Adrenal gland (tissue), 12 donors: ENCODE data around the gene PVALEF. TPM values are rescaled to one million over a fixed set of nuclear protein-coding genes. Genes with fewer than 3 reads are reported as not detected.
"Not testable (repeated sequence)": the region's sequence is repeated elsewhere in the genome, so short reads cannot be mapped to it uniquely, and the experiment has no call there.

Experiments used
- DNase-seq, 7 donors: peaks; one replicate each; pipeline ENCODE4 v3.0.0-alpha.2; 2019 to 2020
- H3K27ac ChIP-seq, 5 donors: fragments of 200-600 bp; sonication (generic) in 4 of 5; 1 replicate in 3 of 5; 2 replicates in 2 of 5; pipeline versions ENCODE4 v1.5.1 to v1.8.0; 2016 to 2020; ENCODE audit warnings: mild to moderate bottlenecking in 1 of 5
- H3K27me3 ChIP-seq: fragments of 200-600 bp; 2 replicates; pipeline ENCODE4 v1.8.0; 2021
- H3K36me3 ChIP-seq, 2 donors: fragments of 200-600 bp; replicated peaks in 1 of 2; 1 replicate in 1 of 2; 2 replicates in 1 of 2; pipeline versions ENCODE4 v1.5.1 to v1.8.0; 2018 to 2022
- H3K4me1 ChIP-seq, 2 donors: fragments of 200-600 bp; replicated peaks in 1 of 2; 1 replicate in 1 of 2; 2 replicates in 1 of 2; pipeline versions ENCODE4 v1.5.1 to v1.8.0; 2018 to 2021
- H3K4me3 ChIP-seq, 4 donors: fragments of 200-600 bp; sonication (generic) in 3 of 4; one replicate each; pipeline ENCODE4 v1.5.1; 2016 to 2018
- H3K9me3 ChIP-seq, 3 donors: fragments of 200-600 bp; sonication (generic) in 1 of 3; replicated peaks in 1 of 3; 1 replicate in 2 of 3; 2 replicates in 1 of 3; pipeline versions ENCODE4 v1.5.1 to v1.8.0; 2016 to 2021
- POLR2A ChIP-seq, 2 donors: fragments of 450-650 bp; IDR thresholded peaks; one replicate each; pipeline ENCODE4 v1.6.1; 2017; ENCODE audit warnings: antibody characterized with exemption in 2 of 2, mild to moderate bottlenecking in 2 of 2, moderate library complexity in 1 of 2
- WGBS, 4 donors: extraction: QIAGEN DNeasy Blood & Tissue Kit in 2 of 4; methylation state at CpG; one replicate each; pipeline versions ENCODE4 v1.1.5 to v1.1.7; 2013 to 2017; 5-methylcytosine and 5-hydroxymethylcytosine counted together
- intact Hi-C, 2 donors: fragments of 100-400 bp; cut with DNase I; formaldehyde crosslinking; loops; one replicate each; pipeline versions ENCODE4 v1.14.1 to v1.15.0; 2022 to 2023
- polyA plus RNA-seq, 3 donors: library from polyadenylated mRNA; stranded (reverse); fragments of 200-250 nt in 2 of 3; fragments of 350-450 nt in 1 of 3; fragmentation: Illumina TruSeq in 1 of 3; extraction: RNeasy Lipid Tissue Mini Kit (QIAGEN cat#74804) in 1 of 3; gene quantifications; one replicate each; pipeline ENCODE4 v1.2.3, GENCODE V29; 2013 to 2014
- total RNA-seq, 9 donors: library from RNA; depleted of rRNA in 4 of 9; stranded (reverse); fragments of >200 nt in 4 of 9; fragments of 120-200 nt in 1 of 9; fragmentation: NEBNext Ultra II Directional in 1 of 9; extraction: Animal tissue kit (Norgen Biotek cat#: 25700) in 1 of 9; gene quantifications; one replicate each; pipeline versions ENCODE4 v1.1.0 to v1.2.4, GENCODE V29; 2013 to 2023
- TF ChIP-seq, protein P1 (sequence below), 6 experiments: fragments of 450-650 bp in 4 of 6; fragments of 200-600 bp in 2 of 6; sonication (generic) in 1 of 6; IDR thresholded peaks; 1 replicate in 5 of 6; 2 replicates in 1 of 6; pipeline versions ENCODE4 v1.5.1 to v1.8.0; 2016 to 2021; ENCODE audit warnings: antibody characterized with exemption in 6 of 6, mild to moderate bottlenecking in 2 of 6, moderate library complexity in 1 of 6
- donor health status: healthy with polysubstance abuse.
- donor health status: Bipolar disorder and iron deficiency.
- donor health status: DM: yes; HTN: yes; CAD: no.
- donor health status: DM: no; HTN: no; CAD: no.
- donor health status: DM: no; HTN: no; CAD: no.
- donor health status: DM: yes; HTN: yes; CAD: no.

Gene PVALEF
- total and polyA plus RNA-seq, 12 donors, result not detected

DNA sequence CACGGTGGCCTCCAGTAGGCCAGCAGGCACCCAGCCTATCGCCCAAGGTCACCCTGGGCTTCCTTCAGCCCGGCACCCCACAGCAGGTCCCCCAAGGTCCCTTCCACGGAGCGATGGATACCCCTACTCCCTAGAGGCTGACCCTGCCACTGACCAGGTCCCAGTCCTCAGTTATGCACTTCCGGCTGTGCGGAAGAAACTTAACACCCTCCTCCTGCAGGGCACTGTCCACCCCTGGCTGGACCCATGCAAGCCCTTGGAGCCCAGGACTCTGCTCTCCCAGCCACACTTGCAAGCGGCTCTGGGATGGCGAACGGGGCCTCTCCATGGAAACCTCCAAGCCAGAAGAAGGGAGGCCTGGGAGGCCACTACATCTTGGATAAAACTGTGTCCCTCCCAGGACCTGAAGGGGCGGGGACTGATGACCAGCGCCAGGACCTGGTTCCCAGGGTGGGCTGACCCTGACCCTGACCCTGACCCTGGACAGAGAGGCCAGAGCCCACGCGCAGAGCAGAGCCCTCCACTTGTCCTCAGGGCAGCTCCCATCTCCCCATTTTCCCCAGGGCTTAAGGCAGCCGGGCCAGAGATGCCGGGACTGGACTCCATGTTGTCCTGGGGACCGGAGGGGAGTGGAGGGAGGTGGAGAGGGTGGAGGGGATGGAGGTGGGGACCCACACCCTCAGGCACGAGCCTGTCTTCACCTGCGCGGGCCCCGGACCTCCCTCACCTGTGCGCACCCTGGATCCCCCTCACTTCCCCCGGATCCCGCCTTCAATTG lies 56.7 kb downstream of the PVALEF start:
- no peaks in the 10 kb centered on the region for H3K27me3 ChIP-seq
- intact Hi-C loops, result no loop called here
- WGBS, 4 donors, result 8 to 16% (median 9%) methylated on average over 20 to 24 of the region's 24 CpGs; no CpG with 5 or more reads in 1 of the 4 donors
- H3K27ac ChIP-seq, result no peak overlapping the region
- peak overlapping the region in 3 of 4 donors; percentile 31 to 65 (median 60) for H3K4me3 ChIP-seq
- peaks cover 0 to 6% of the 10 kb centered on the region in 2 donors for H3K36me3 ChIP-seq
- DNase-seq, result no peak
- TF ChIP-seq, protein P1, sequence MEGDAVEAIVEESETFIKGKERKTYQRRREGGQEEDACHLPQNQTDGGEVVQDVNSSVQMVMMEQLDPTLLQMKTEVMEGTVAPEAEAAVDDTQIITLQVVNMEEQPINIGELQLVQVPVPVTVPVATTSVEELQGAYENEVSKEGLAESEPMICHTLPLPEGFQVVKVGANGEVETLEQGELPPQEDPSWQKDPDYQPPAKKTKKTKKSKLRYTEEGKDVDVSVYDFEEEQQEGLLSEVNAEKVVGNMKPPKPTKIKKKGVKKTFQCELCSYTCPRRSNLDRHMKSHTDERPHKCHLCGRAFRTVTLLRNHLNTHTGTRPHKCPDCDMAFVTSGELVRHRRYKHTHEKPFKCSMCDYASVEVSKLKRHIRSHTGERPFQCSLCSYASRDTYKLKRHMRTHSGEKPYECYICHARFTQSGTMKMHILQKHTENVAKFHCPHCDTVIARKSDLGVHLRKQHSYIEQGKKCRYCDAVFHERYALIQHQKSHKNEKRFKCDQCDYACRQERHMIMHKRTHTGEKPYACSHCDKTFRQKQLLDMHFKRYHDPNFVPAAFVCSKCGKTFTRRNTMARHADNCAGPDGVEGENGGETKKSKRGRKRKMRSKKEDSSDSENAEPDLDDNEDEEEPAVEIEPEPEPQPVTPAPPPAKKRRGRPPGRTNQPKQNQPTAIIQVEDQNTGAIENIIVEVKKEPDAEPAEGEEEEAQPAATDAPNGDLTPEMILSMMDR (IDR thresholded peaks at IDR 0.05), result no peak
- no peak for TF ChIP-seq POLR2A (IDR thresholded peaks at IDR 0.05)
- H3K9me3 ChIP-seq, result no peaks in the 10 kb centered on the region
- peaks cover 6 to 23% of the 10 kb centered on the region in 2 donors for H3K4me1 ChIP-seq

DNA sequence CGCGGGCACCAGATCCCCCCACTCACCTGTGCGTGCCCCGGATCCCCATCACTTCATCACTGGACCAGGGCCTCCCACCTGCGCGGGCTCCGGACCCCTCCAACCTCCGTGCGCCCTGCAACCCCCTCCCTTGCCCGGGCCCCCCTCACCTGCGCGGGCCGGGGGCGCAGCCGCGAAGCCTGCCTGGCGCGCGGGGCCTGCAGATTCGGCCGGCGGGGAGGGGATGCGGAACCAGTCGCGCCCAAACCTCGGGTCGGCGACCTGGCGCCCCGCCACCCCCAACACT lies 57.3 kb downstream of the PVALEF start:
- no peak overlapping the region for H3K27ac ChIP-seq
- WGBS, 4 donors, result 0 to 1% (median 0%) methylated on average over 2 to 30 of the region's 30 CpGs; no CpG with 5 or more reads in 1 of the 4 donors
- H3K9me3 ChIP-seq, result no peaks in the 10 kb centered on the region
- TF ChIP-seq, protein P1 (IDR thresholded peaks at IDR 0.05), result no peak
- TF ChIP-seq POLR2A (IDR thresholded peaks at IDR 0.05), result no peak
- H3K36me3 ChIP-seq, result peaks cover 0 to 6% of the 10 kb centered on the region in 2 donors
- DNase-seq, result no peak
- H3K4me1 ChIP-seq, result peaks cover 6 to 23% of the 10 kb centered on the region in 2 donors
- no peaks in the 10 kb centered on the region for H3K27me3 ChIP-seq
- intact Hi-C loops, result no loop called here
- H3K4me3 ChIP-seq, result peak overlapping the region in 3 of 4 donors; percentile 31 to 65 (median 60)

DNA sequence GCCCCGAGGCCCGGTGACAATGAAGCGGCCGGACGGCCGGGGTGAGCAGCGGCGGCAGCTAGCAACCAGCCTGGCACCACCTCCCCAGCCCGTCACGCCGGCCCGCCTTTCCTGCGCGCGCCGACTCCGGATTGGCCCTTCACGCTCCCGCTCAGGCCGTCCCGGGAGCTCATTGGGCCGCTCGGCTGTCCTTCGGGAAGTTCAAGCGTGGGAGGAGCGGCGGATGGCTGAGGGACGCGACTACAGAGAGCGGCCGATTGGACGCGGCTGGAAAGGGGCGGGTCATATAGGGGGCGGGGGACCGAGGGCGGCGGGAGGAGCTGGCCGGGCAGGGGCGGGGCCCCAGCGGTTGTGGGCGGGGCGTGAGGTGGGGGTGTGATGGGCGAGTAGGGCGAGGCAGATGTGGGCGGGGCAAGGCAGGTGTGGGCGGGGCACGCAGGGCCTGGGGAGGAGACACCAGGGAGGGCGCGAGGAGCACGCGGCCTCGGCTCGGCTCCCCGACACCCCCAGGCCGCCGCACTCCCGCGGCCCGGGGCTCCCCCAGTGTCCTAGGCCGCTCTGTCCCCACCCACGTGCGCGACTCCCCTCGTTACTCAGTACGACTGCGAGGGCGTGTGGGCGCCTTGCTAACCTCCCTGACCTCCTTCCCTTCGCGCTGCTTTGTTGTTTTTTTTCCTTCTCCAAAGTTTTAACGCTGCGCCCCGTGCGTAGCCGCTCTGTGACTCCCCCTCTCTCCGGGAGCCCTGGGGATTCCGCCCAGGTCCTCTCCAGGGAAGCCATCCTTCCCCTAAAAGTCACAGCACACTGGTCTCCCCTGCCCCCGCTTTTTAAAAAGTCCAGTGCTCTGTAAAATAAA lies 57.8 kb downstream of the PVALEF start, which contains the start of gene CEP131:
CEP131 (minus strand) TSS at position 60 of the 856 bp plus-strand sequence. CDS start 2,909 bp downstream, outside the sequence.
- Histone ChIP-seq H3K4me1 (peaks cover 6 to 23% of the 10 kb centered on the region in 2 donors), H3K27me3 (no peaks in the 10 kb centered on the region), H3K9me3 (no peaks in the 10 kb centered on the region), H3K36me3 (peaks cover 0 to 6% of the 10 kb centered on the region in 2 donors), H3K27ac (peak within 1 kb of the TSS in 2 of 5 donors; percentile 13 to 44), H3K4me3 (peak within 1 kb of the TSS in 3 of 4 donors; percentile 31 to 65 (median 60))
- no peak for TF ChIP-seq POLR2A (IDR thresholded peaks at IDR 0.05)
- TF ChIP-seq, protein P1 (IDR thresholded peaks at IDR 0.05), result no peak
- intact Hi-C loops, result no loop called here
- WGBS, 4 donors, result 0 to 2% (median 1%) methylated on average over 19 to 79 of the region's 79 CpGs
- DNase-seq, result peak; percentile 98 to 100 (median 99)

DNA sequence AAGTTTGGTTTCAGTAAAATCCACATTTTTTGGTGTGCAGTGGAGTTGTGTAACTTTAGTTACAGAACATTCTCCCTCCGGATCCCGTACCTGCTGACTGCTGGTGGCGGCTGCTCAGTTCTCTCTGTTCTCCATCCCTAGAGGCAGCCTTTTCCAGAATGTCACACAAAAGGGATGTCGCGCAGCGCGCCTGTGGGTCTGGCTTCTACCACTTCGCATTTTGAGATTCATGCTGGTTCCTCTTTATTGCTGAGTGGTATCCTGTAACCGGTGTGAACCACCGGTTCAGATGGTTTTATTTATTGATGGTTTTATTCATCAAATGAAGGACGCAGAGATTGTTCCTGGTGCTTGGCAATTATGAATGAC lies 58.4 kb downstream of the PVALEF start:
- no peak for DNase-seq
- peaks cover 6 to 23% of the 10 kb centered on the region in 2 donors for H3K4me1 ChIP-seq
- H3K36me3 ChIP-seq, result peaks cover 0 to 3% of the 10 kb centered on the region in 2 donors
- WGBS, 4 donors, result 34 to 39% (median 37%) methylated on average over 11 of the region's 11 CpGs
- intact Hi-C loops, result no loop called here
- no peak for TF ChIP-seq POLR2A (IDR thresholded peaks at IDR 0.05)
- TF ChIP-seq, protein P1 (IDR thresholded peaks at IDR 0.05), result no peak
- no peaks in the 10 kb centered on the region for H3K27me3 ChIP-seq
- no peaks in the 10 kb centered on the region for H3K9me3 ChIP-seq
- peak overlapping the region in 2 of 4 donors; percentile 23 to 60 for H3K4me3 ChIP-seq
- H3K27ac ChIP-seq, result peak overlapping the region in 2 of 5 donors; percentile 13 to 44

DNA sequence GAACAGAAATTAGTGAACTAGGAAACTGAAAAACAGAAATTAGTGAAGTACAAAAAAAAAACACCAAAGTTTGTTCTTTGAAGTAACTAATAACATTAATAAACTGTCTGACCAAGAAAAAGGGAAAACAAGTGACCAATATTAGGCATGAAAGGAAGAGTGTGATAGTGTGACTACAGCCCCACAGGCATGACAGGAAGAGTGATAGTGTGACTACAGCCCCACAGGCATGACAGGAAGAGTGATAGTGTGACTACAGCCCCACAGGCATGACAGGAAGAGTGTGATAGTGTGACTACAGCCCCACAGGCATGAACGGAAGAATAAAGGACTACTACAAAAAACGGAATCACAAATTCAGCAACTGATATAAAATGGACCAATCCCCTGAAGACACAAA lies 62.3 kb downstream of the PVALEF start:
- H3K27ac ChIP-seq, intact Hi-C loops: not testable (repeated sequence)
- WGBS, 4 donors, result 60 to 74% (median 67%) methylated on average over 2 of the region's 2 CpGs

More for the DNA sequence above, 62.3 kb downstream of the PVALEF start:
- not testable (repeated sequence) for H3K4me1 ChIP-seq, H3K27me3 ChIP-seq, H3K4me3 ChIP-seq, DNase-seq, H3K9me3 ChIP-seq
- peaks cover 0 to 33% of the 10 kb centered on the region in 2 donors for H3K36me3 ChIP-seq
